Measurements from ENCODE around the gene ROBO1.
"Not testable (repeated sequence)": the region's sequence is repeated elsewhere in the genome, so short reads cannot be mapped to it uniquely, and the experiment has no call there.

Gene ROBO1

DNA sequence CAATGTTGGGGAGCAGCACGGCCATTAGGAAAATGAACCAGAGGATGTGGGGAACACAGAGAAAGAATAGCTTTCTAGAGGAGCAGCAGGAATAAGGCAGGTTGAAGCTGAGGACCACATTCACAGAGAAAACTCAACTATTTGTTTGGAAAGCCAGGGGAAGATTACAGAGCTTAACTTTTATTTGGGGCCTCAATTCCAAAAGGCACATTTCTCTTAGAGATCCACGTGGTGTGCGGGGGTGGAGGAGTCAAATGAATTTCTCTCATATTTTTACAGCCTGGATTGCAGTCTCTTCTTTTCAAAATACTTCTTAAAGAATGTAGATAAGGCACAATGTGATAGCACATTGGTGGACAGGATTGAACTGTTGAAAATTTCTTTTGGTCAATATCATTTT, 253.7 kb downstream of the ROBO1 start:
- peak; percentile 14 to 17 for DNase-seq (ENCODE audit: low spot score in 2 of 2)
- no peak overlapping the region for H3K4me3 ChIP-seq
- no peaks in the 10 kb centered on the region for H3K36me3 ChIP-seq (replicated peaks)
- peaks cover 40% of the 10 kb centered on the region for H3K4me1 ChIP-seq
- in situ Hi-C loops (cut with MboI; ENCODE audit: low sequenced_read_pairs), result loop anchor here (25.0 kb wide), 1 partner anchor 1173 kb away; no protein-coding TSS in a partner anchor
- H3K27me3 ChIP-seq (ENCODE audit: low read depth), result no peaks in the 10 kb centered on the region
- H3K9me3 ChIP-seq, result no peaks in the 10 kb centered on the region

DNA sequence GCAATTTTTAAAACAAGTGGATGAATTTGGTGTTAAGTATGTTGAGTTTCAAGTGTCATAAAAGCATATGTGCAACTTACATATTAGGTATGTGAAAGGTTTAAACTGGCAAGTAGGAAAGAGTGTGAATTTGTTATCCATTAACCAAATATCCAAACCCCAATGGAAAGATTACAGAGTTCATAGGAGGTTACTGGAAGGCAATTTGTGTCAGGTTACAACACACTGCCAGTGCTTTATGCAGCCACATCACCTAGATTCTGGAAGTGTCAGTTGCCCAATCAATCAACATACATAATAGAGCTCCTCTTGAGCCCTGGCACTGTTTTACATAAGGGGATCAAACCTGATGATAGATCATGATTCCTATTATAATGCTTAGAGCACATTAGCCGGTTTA, 261.0 kb downstream of the ROBO1 start:
- in situ Hi-C loops (cut with MboI; ENCODE audit: low sequenced_read_pairs), result loop anchor here (25.0 kb wide), 1 partner anchor 1181 kb away; no protein-coding TSS in a partner anchor
- Histone ChIP-seq H3K4me3 (no peak overlapping the region), H3K4me1 (peaks cover 2% of the 10 kb centered on the region), H3K27me3 (ENCODE audit: low read depth) (no peaks in the 10 kb centered on the region), H3K36me3 (replicated peaks) (no peaks in the 10 kb centered on the region), H3K9me3 (no peaks in the 10 kb centered on the region)
- DNase-seq (ENCODE audit: low spot score in 2 of 2), result no peak

DNA sequence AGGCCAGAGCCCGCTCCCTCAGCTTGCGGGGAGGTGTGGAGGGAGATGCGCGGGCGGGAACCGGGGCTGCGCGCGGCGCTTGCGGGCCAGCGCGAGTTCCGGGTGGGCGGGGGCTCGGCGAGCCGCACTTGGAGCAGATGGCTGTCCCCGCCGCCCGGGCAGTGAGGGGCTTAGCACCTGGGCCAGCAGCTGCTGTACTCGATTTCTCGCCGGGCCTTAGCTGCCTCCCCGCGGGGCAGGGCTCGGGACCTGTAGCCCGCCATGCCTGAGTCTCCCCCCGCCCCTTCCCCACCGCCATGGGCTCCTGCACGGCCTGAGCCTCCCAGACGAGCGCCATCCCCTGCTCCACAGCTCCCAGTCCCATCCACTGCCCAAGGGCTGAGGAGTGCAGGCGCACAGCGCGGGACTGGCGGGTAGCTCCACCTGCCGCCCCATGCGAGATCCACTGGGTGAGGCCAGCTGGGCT, 265.5 kb downstream of the ROBO1 start:
- in situ Hi-C loops (cut with MboI; ENCODE audit: low sequenced_read_pairs), result loop anchor here (25.0 kb wide), 1 partner anchor 1185 kb away; no protein-coding TSS in a partner anchor

DNA sequence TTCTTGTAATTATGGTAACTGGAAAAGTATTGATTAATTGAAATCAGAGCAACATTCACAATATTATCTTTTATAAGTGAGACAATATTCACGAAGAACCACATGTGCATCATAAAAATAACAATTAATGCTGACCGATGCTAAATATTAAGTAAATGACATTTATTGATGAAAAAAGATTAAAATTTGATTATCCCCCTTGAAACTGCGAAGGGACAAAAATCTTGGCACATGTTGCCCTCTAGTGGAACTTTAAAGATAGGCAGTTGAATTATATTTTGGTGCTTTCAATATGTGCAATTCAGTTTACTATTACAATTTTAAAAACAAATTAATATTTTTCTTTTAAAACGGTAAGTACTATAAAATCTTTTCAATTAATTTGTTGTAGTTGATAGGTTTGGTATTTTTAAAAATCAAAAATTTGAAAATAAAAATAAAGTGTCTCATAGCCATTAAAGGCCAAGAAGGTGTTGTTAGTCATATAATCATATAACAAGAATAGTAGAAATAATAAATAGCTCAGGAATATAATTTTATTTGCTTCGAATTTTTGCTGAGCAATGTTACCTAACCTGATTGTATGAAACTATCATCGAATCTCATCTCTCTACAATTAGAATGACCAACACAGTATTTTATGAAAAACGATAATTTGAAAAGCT, 270.2 kb downstream of the ROBO1 start:
- H3K9me3 ChIP-seq, result no peaks in the 10 kb centered on the region
- DNase-seq (ENCODE audit: low spot score in 2 of 2), result no peak
- H3K4me3 ChIP-seq, result no peak overlapping the region
- no peaks in the 10 kb centered on the region for H3K27me3 ChIP-seq (ENCODE audit: low read depth)
- H3K36me3 ChIP-seq (replicated peaks), result no peaks in the 10 kb centered on the region
- in situ Hi-C loops (cut with MboI; ENCODE audit: low sequenced_read_pairs), result loop anchor here (25.0 kb wide), 1 partner anchor 835 kb away; no protein-coding TSS in a partner anchor
- H3K4me1 ChIP-seq, result no peaks in the 10 kb centered on the region

More for the DNA sequence above, 265.5 kb downstream of the ROBO1 start:
- not testable (repeated sequence) for H3K9me3 ChIP-seq; DNase-seq (ENCODE audit: low spot score in 2 of 2); H3K4me3 ChIP-seq; H3K27me3 ChIP-seq (ENCODE audit: low read depth); H3K4me1 ChIP-seq; H3K36me3 ChIP-seq (replicated peaks)

DNA sequence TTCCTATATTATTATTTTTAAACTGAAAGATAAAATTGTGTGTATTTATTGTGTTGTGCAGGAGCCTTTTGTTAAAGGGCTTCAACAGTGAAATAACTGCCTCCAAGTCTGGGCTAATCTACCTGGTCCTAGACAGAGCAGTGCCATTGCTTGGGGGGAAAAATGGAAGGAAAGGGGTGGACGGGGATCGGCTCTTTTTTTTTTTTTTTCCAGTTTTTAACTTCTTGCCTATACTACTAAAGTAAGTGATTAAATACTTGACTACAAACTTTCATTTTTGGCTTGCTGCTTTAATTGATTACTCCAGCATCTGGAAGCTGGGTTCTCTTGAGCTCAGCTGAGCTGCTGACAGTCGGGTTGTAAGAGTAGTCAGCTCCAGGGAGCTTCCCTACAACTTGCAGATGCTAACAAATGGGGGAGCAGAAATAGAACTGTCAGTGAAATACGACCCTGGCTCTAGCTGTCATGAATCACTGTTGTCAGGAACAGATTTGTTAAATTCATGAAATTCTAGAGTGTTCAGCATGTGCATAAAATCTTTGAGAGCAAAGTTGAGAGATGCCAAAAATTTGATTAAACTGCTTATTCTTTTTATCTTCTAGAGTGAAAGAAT, 276.7 kb downstream of the ROBO1 start:
- Histone ChIP-seq H3K27me3 (ENCODE audit: low read depth) (no peaks in the 10 kb centered on the region), H3K4me3 (no peak overlapping the region), H3K4me1 (peaks cover 7% of the 10 kb centered on the region; the same call in 1 of the 2 replicates), H3K36me3 (replicated peaks) (no peaks in the 10 kb centered on the region), H3K9me3 (no peaks in the 10 kb centered on the region)
- DNase-seq (ENCODE audit: low spot score in 2 of 2), result no peak
- in situ Hi-C loops (cut with MboI; ENCODE audit: low sequenced_read_pairs), result loop anchor here (25.0 kb wide), 1 partner anchor 829 kb away; no protein-coding TSS in a partner anchor

DNA sequence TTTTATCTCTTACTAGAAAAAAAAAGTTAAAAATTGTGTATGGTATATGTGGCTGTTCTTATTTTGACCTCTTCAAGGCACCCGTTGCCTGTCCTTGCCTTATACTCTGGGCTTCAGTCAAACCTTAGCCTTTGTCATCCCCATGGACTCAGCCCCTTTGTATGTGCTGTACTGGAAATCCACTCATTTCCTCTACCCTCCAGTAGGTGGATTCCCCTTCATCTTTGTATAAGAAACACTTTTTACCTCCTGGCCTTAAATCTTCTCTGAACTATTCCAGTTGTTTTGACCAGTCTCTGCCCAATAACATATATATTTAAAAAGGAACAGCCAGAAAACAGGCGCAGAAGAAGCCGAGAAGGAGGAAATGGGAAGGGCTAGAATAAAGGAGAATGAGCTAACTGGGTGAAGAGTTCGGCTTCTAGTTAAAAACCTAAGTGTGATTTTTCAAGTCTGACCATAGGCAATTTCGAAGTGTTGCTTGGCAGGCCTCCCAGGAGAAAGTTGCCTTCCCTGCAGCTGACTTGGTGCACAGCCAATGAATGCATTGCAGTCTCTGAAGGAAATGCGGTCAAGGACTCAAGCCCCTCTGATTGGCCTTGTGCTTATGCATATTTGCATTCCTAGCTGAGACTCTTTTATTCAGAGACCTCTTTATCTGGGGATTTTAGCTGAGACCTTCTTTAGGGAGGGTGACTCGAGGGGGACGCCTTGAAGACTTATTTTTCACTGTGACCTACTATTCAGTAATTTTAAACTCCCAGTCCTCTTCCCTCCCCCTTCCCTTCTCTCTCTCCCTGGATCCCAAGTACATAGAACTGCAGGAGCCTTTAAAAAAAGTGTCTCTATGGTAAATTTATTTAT, 277.4 kb downstream of the ROBO1 start:
- in situ Hi-C loops (cut with MboI; ENCODE audit: low sequenced_read_pairs), result loop anchor here (25.0 kb wide), 1 partner anchor 828 kb away; no protein-coding TSS in a partner anchor
- Histone ChIP-seq H3K4me1 (peaks cover 7% of the 10 kb centered on the region; the same call in 1 of the 2 replicates), H3K9me3 (no peaks in the 10 kb centered on the region), H3K36me3 (replicated peaks) (no peaks in the 10 kb centered on the region), H3K27me3 (ENCODE audit: low read depth) (no peaks in the 10 kb centered on the region), H3K4me3 (no peak overlapping the region)
- DNase-seq (ENCODE audit: low spot score in 2 of 2), result peak; percentile 61 to 75

DNA sequence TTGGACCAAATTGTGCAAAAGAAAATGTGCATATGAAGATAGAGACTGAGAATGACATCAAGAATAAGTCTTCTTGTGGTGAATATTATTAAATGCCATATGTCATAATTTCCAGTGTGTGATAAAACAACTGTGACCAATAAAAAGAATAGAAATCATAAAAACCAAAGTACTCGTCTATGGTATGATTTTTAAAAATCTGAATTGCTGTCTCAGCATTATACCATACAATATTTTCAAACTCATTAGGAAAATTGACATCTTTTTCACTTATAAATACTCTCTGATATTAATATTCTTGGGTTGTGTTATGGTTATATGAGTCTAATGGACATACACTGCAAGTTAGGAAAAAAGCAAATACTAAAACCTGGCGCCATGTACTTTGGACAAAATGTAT, 279.4 kb downstream of the ROBO1 start:
- DNase-seq (ENCODE audit: low spot score in 2 of 2), result no peak
- no peaks in the 10 kb centered on the region for H3K27me3 ChIP-seq (ENCODE audit: low read depth)
- peaks cover 7% of the 10 kb centered on the region; the same call in 1 of the 2 replicates for H3K4me1 ChIP-seq
- H3K9me3 ChIP-seq, result no peaks in the 10 kb centered on the region
- H3K36me3 ChIP-seq (replicated peaks), result no peaks in the 10 kb centered on the region
- H3K4me3 ChIP-seq, result no peak overlapping the region
- in situ Hi-C loops (cut with MboI; ENCODE audit: low sequenced_read_pairs), result loop anchor here (25.0 kb wide), 1 partner anchor 826 kb away; no protein-coding TSS in a partner anchor

DNA sequence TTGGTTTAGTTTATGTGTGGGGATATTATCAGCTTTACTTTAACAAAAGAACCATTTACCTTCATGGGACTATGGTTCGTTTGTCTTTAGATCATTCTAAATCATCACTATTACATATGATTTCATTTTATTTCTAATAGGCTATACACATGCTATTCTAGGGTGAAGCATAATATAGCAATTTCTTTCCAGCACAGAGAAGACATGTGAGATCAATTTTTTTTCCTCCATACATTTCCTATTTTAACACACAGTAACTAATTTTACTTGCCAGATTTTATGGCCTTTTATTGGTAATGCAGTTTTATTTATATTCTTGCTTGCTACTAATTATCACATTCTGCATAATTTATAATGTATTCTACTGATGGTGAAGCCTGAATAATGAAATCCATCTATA, 287.1 kb downstream of the ROBO1 start:
- no peak for DNase-seq (ENCODE audit: low spot score in 2 of 2)
- Histone ChIP-seq H3K9me3 (no peaks in the 10 kb centered on the region), H3K4me3 (no peak overlapping the region), H3K27me3 (ENCODE audit: low read depth) (no peaks in the 10 kb centered on the region), H3K4me1 (peaks cover 14% of the 10 kb centered on the region), H3K36me3 (replicated peaks) (no peaks in the 10 kb centered on the region)
- in situ Hi-C loops (cut with MboI; ENCODE audit: low sequenced_read_pairs), result loop anchor here (25.0 kb wide), 1 partner anchor 818 kb away; no protein-coding TSS in a partner anchor

DNA sequence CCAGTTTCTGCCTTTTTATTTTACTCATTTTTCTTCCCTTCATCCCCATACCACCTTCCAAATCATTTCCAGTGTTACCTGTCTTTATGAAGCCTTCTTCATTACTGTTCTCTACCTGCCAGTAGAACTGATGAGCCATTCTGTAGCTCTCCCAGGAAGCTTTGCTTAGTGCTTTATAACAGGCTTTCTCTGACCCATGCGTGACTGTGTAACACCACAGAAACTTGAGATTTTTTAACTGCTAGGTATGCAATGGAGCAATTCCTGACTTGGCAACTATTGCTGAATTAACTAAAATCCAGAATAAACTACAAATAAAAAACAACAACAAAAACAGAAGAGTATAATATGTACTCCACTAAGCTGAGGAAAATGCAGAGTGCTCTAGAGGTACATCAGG, 289.2 kb downstream of the ROBO1 start:
- H3K4me3 ChIP-seq, result no peak overlapping the region
- in situ Hi-C loops (cut with MboI; ENCODE audit: low sequenced_read_pairs), result loop anchor here (25.0 kb wide), 1 partner anchor 816 kb away; no protein-coding TSS in a partner anchor
- DNase-seq (ENCODE audit: low spot score in 2 of 2), result no peak
- H3K4me1 ChIP-seq, result peaks cover 14% of the 10 kb centered on the region
- H3K9me3 ChIP-seq, result no peaks in the 10 kb centered on the region
- no peaks in the 10 kb centered on the region for H3K36me3 ChIP-seq (replicated peaks)
- no peaks in the 10 kb centered on the region for H3K27me3 ChIP-seq (ENCODE audit: low read depth)

DNA sequence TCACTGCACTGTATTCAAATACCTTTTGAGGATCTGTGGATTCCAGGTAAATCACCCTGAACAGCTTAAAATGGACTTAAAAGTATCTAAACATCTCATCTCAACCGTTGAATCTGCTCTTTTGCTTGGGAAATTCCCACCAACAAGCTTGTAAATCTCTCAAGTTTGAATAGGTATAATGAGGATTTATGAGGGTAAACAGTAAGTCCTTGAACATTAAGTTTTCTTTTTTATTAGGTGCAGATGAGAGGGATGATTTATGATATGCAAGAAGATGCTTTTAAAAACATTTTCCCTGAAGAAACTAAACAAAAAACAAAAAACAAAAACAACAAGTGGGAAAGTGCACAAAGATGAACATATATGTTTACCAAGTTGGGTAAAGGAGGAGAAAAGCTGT, 290.6 kb downstream of the ROBO1 start:
- no peak overlapping the region for H3K4me3 ChIP-seq
- no peaks in the 10 kb centered on the region for H3K27me3 ChIP-seq (ENCODE audit: low read depth)
- H3K4me1 ChIP-seq, result peaks cover 14% of the 10 kb centered on the region
- in situ Hi-C loops (cut with MboI; ENCODE audit: low sequenced_read_pairs), result loop anchor here (25.0 kb wide), 1 partner anchor 815 kb away; no protein-coding TSS in a partner anchor
- DNase-seq (ENCODE audit: low spot score in 2 of 2), result peak in 1 of 2 experiments; percentile 18
- H3K9me3 ChIP-seq, result no peaks in the 10 kb centered on the region
- no peaks in the 10 kb centered on the region for H3K36me3 ChIP-seq (replicated peaks)

DNA sequence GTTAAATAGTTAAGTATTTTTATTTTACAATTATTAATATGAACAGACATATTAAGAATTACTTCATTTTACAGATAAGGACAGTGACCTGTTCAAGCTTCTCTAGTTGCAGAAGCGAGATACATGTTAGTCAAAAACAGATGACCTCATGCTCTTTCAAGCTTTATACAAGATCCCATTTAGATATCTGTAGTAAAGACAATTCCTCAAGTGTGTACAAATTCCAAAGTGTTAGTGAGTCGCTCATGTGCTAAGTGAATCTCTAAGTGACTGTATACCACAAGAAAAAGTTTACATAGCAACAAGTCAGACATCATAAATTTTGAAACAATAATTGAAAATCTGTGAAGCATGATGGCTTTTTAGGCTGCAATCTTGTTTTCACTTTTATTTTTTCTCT, 293.8 kb downstream of the ROBO1 start:
- no peak for DNase-seq (ENCODE audit: low spot score in 2 of 2)
- H3K9me3 ChIP-seq, result no peaks in the 10 kb centered on the region
- H3K36me3 ChIP-seq (replicated peaks), result no peaks in the 10 kb centered on the region
- no peaks in the 10 kb centered on the region for H3K27me3 ChIP-seq (ENCODE audit: low read depth)
- in situ Hi-C loops (cut with MboI; ENCODE audit: low sequenced_read_pairs), result no loop called here
- H3K4me3 ChIP-seq, result no peak overlapping the region
- peaks cover 2% of the 10 kb centered on the region; the same call in 1 of the 2 replicates for H3K4me1 ChIP-seq

DNA sequence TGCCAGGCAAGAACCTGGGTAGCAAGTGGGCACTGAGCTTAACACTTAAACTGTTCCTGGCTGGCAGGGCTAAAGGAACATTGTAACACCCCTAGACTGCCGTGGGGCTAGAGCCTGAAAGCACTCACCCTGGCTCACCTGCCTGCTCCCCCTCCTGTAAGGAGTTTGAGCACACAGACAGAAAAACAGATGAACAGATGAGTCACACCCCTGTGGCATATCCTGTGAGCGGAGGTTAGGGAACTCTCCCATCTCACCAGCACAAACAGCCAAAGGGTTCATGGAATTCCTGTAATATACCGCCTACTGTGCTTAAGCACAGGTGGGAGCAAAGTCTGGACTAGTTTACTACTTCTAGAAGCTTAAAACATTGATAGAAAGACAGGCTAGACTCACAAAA, 300.1 kb downstream of the ROBO1 start:
- H3K27me3 ChIP-seq (ENCODE audit: low read depth), result no peaks in the 10 kb centered on the region
- H3K4me1 ChIP-seq, result no peaks in the 10 kb centered on the region; the same call in 1 of the 2 replicates
- no peak overlapping the region for H3K4me3 ChIP-seq
- no peaks in the 10 kb centered on the region for H3K9me3 ChIP-seq
- in situ Hi-C loops (cut with MboI; ENCODE audit: low sequenced_read_pairs), result no loop called here
- no peaks in the 10 kb centered on the region for H3K36me3 ChIP-seq (replicated peaks)
- no peak for DNase-seq (ENCODE audit: low spot score in 2 of 2)

DNA sequence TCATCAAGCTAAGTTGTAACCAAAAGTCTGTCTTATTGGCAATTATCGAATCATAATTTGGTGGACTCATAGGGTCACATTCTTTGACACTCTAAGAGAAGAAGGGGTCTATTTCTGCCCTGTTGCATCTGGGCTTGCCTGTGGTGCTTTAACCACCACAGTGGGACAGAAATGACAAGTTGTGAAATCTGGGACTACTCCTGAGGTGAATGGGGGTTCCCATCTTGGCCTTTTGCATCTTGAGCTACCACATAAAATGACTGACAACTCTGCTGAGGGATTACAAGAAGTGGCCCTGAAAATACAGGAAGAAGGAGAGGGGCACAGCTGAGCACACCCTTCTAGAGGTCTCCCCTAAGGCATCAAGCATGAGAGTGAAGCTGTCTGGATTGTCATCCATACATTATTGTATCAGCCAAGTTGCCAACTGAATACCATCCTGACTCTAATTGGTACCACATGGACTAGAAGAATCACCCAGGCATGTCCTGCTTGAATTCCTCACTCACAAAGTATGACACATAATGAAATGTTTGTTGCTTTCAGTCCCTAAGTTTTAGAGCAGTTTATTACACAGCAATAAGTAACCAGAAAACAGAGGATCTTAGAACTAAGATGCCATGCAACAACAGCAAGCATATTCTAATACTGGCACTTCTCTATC, 306.5 kb downstream of the ROBO1 start:
- Histone ChIP-seq H3K36me3 (replicated peaks) (no peaks in the 10 kb centered on the region), H3K4me3 (no peak overlapping the region), H3K9me3 (no peaks in the 10 kb centered on the region), H3K27me3 (ENCODE audit: low read depth) (no peaks in the 10 kb centered on the region), H3K4me1 (no peaks in the 10 kb centered on the region; the same call in 1 of the 2 replicates)
- DNase-seq (ENCODE audit: low spot score in 2 of 2), result no peak
- in situ Hi-C loops (cut with MboI; ENCODE audit: low sequenced_read_pairs), result no loop called here

Measured in HAP-1 (cell line).